ENCODE data around the gene DDX10. TPM values are rescaled to one million over a fixed set of nuclear protein-coding genes. Genes with fewer than 3 reads are reported as not detected.
"Not testable (repeated sequence)": the region's sequence is repeated elsewhere in the genome, so short reads cannot be mapped to it uniquely, and the experiment has no call there.

The DDX10 gene
- total and polyA plus RNA-seq, 8 donors = 16.5 to 32.8 (median 28.9) TPM

- no peak for TF ChIP-seq CTCF (IDR thresholded peaks at IDR 0.05)
These were observed 103.5 kb downstream of the DDX10 start for GRCh38 chr11:108768370-108768769.

GRCh38 chr11:108768964-108769363 is 104.1 kb downstream of the DDX10 start:
- ATAC-seq = no peak
- intact Hi-C loops (cut with DNase I) = no loop called here

More at GRCh38 chr11:108768370-108768769, 103.5 kb downstream of the DDX10 start:
- H3K27ac ChIP-seq = no peak overlapping the region
- ATAC-seq (no peak), DNase-seq (no peak)
- no peaks in the 10 kb centered on the region for H3K36me3 ChIP-seq
- H3K4me3 ChIP-seq = no peak overlapping the region
- no peaks in the 10 kb centered on the region for H3K9me3 ChIP-seq
- intact Hi-C loops (cut with DNase I) = no loop called here
- H3K27me3 ChIP-seq = no peaks in the 10 kb centered on the region
- H3K4me1 ChIP-seq = no peaks in the 10 kb centered on the region

GRCh38 chr11:108774037-108774730 is 109.3 kb downstream of the DDX10 start:
- ATAC-seq (no peak), DNase-seq (no peak)
- H3K4me1 ChIP-seq = no peaks in the 10 kb centered on the region
- no peak overlapping the region for H3K27ac ChIP-seq
- no peaks in the 10 kb centered on the region for H3K9me3 ChIP-seq
- peaks cover 0 to 3% of the 10 kb centered on the region in 2 donors for H3K36me3 ChIP-seq
- intact Hi-C loops (cut with DNase I) = no loop called here
- H3K27me3 ChIP-seq = no peaks in the 10 kb centered on the region
- no peak for TF ChIP-seq CTCF (IDR thresholded peaks at IDR 0.05)
- no peak overlapping the region for H3K4me3 ChIP-seq

More at GRCh38 chr11:108768964-108769363, 104.1 kb downstream of the DDX10 start:
- H3K36me3 ChIP-seq = no peaks in the 10 kb centered on the region
- H3K27ac ChIP-seq = no peak overlapping the region
- no peak for DNase-seq
- no peaks in the 10 kb centered on the region for H3K9me3 ChIP-seq
- H3K4me1 ChIP-seq = no peaks in the 10 kb centered on the region
- no peak overlapping the region for H3K4me3 ChIP-seq
- no peak for TF ChIP-seq CTCF (IDR thresholded peaks at IDR 0.05)
- no peaks in the 10 kb centered on the region for H3K27me3 ChIP-seq

GRCh38 chr11:108775324-108775723 is 110.5 kb downstream of the DDX10 start:
- no peak for TF ChIP-seq CTCF (IDR thresholded peaks at IDR 0.05)
- intact Hi-C loops (cut with DNase I) = no loop called here
- ATAC-seq = no peak

GRCh38 chr11:108779147-108779546 is 114.3 kb downstream of the DDX10 start:
- H3K4me3 ChIP-seq; DNase-seq; H3K9me3 ChIP-seq; ATAC-seq; intact Hi-C loops (cut with DNase I); H3K27me3 ChIP-seq; H3K36me3 ChIP-seq; H3K27ac ChIP-seq; H3K4me1 ChIP-seq: not testable (repeated sequence)

More at GRCh38 chr11:108775324-108775723, 110.5 kb downstream of the DDX10 start:
- H3K9me3 ChIP-seq = no peaks in the 10 kb centered on the region
- DNase-seq = no peak
- no peak overlapping the region for H3K4me3 ChIP-seq
- no peaks in the 10 kb centered on the region for H3K4me1 ChIP-seq
- no peak overlapping the region for H3K27ac ChIP-seq
- H3K36me3 ChIP-seq = peaks cover 0 to 3% of the 10 kb centered on the region in 2 donors
- H3K27me3 ChIP-seq = no peaks in the 10 kb centered on the region

GRCh38 chr11:108780119-108780518 is 115.2 kb downstream of the DDX10 start:
- no peak overlapping the region for H3K27ac ChIP-seq
- H3K4me3 ChIP-seq = no peak overlapping the region
- TF ChIP-seq CTCF (IDR thresholded peaks at IDR 0.05) = no peak
- DNase-seq = no peak
- ATAC-seq = no peak
- H3K4me1 ChIP-seq = no peaks in the 10 kb centered on the region
- H3K36me3 ChIP-seq = peaks cover 0 to 3% of the 10 kb centered on the region in 2 donors
- H3K27me3 ChIP-seq = no peaks in the 10 kb centered on the region
- no peaks in the 10 kb centered on the region for H3K9me3 ChIP-seq
- intact Hi-C loops (cut with DNase I) = no loop called here

All from left lung (tissue), 10 donors.